ENCODE results near the gene BZW1. TPM values are rescaled to one million over a fixed set of nuclear protein-coding genes. Genes with fewer than 3 reads are reported as not detected.

BZW1 gene
- total RNA-seq, 1 experiment from 2014 or later = 396 TPM

- no peaks in the 10 kb centered on the region for H3K9me3 ChIP-seq (ENCODE audit: low read depth, low read length, poor library complexity, severe bottlenecking)
- no peak for DNase-seq (ENCODE audit: low spot score)
- no TSS peak for BruUV-seq (replicated peaks)
- H3K4me3 ChIP-seq (ENCODE audit: low read depth, low read length, poor library complexity, severe bottlenecking) = no peak overlapping the region
- TF ChIP-seq CTCF (conservative IDR thresholded peaks at IDR 0.05; ENCODE audit: low read depth, low read length) (no peak), EZH2 (IDR thresholded peaks at IDR 0.05; ENCODE audit: borderline replicate concordance, low read depth, low read length, poor library complexity, severe bottlenecking) (no peak)
- POLR2A ChIA-PET (ENCODE audit: low non-redundant PET) = no interaction called here
- CTCF ChIA-PET = no interaction called here
- H3K27ac ChIP-seq (ENCODE audit: low read depth, low read length, poor library complexity, severe bottlenecking) = no peak overlapping the region
- no peaks in the 10 kb centered on the region for H3K27me3 ChIP-seq (replicated peaks; ENCODE audit: insufficient read depth, low read depth, low read length, poor library complexity)
- H3K4me1 ChIP-seq (ENCODE audit: insufficient read depth, low read length, poor library complexity, severe bottlenecking) = peaks cover 10% of the 10 kb centered on the region
- no peaks in the 10 kb centered on the region for H3K36me3 ChIP-seq (ENCODE audit: insufficient read depth, low read length, poor library complexity, severe bottlenecking)
- intact Hi-C loops (cut with micrococcal nuclease; ENCODE audit: unreplicated experiment) = no loop called here
These were observed 32.5 kb upstream of the BZW1 start for GRCh38 chr2:200779214-200779613.

GRCh38 chr2:200781616-200782015 lies 30.1 kb upstream of the BZW1 start:
- H3K27ac ChIP-seq (ENCODE audit: low read depth, low read length, poor library complexity, severe bottlenecking) = no peak overlapping the region
- H3K9me3 ChIP-seq (ENCODE audit: low read depth, low read length, poor library complexity, severe bottlenecking) = no peaks in the 10 kb centered on the region
- no peak overlapping the region for H3K4me3 ChIP-seq (ENCODE audit: low read depth, low read length, poor library complexity, severe bottlenecking)
- DNase-seq (ENCODE audit: low spot score) = no peak
- TF ChIP-seq CTCF (conservative IDR thresholded peaks at IDR 0.05; ENCODE audit: low read depth, low read length) (no peak), EZH2 (IDR thresholded peaks at IDR 0.05; ENCODE audit: borderline replicate concordance, low read depth, low read length, poor library complexity, severe bottlenecking) (no peak)
- ChIA-PET CTCF (no interaction called here), POLR2A (ENCODE audit: low non-redundant PET) (no interaction called here)
- H3K36me3 ChIP-seq (ENCODE audit: insufficient read depth, low read length, poor library complexity, severe bottlenecking) = no peaks in the 10 kb centered on the region
- H3K4me1 ChIP-seq (ENCODE audit: insufficient read depth, low read length, poor library complexity, severe bottlenecking) = peaks cover 10% of the 10 kb centered on the region
- intact Hi-C loops (cut with micrococcal nuclease; ENCODE audit: unreplicated experiment) = no loop called here
- no TSS peak for BruUV-seq (replicated peaks)
- no peaks in the 10 kb centered on the region for H3K27me3 ChIP-seq (replicated peaks; ENCODE audit: insufficient read depth, low read depth, low read length, poor library complexity)

GRCh38 chr2:200782251-200782650 lies 29.5 kb upstream of the BZW1 start:
- intact Hi-C loops (cut with micrococcal nuclease; ENCODE audit: unreplicated experiment) = no loop called here
- no peak overlapping the region for H3K27ac ChIP-seq (ENCODE audit: low read depth, low read length, poor library complexity, severe bottlenecking)
- ChIA-PET CTCF (no interaction called here), POLR2A (ENCODE audit: low non-redundant PET) (no interaction called here)
- DNase-seq (ENCODE audit: low spot score) = no peak
- no peaks in the 10 kb centered on the region for H3K36me3 ChIP-seq (ENCODE audit: insufficient read depth, low read length, poor library complexity, severe bottlenecking)
- no TSS peak for BruUV-seq (replicated peaks)
- no peaks in the 10 kb centered on the region for H3K27me3 ChIP-seq (replicated peaks; ENCODE audit: insufficient read depth, low read depth, low read length, poor library complexity)
- peaks cover 10% of the 10 kb centered on the region for H3K4me1 ChIP-seq (ENCODE audit: insufficient read depth, low read length, poor library complexity, severe bottlenecking)
- H3K9me3 ChIP-seq (ENCODE audit: low read depth, low read length, poor library complexity, severe bottlenecking) = no peaks in the 10 kb centered on the region
- H3K4me3 ChIP-seq (ENCODE audit: low read depth, low read length, poor library complexity, severe bottlenecking) = no peak overlapping the region
- TF ChIP-seq CTCF (conservative IDR thresholded peaks at IDR 0.05; ENCODE audit: low read depth, low read length) (no peak), EZH2 (IDR thresholded peaks at IDR 0.05; ENCODE audit: borderline replicate concordance, low read depth, low read length, poor library complexity, severe bottlenecking) (no peak)

Data from A673 (cell line).